HG02884 (cell line): ENCODE results near the gene OR10V1.
A peak's percentile ranks its signal among the peaks of the same experiment; 100 is the strongest.

Source experiments
- ATAC-seq: cut with Tn5 transposase; IDR thresholded peaks from one replicate; pipeline ENCODE4 v1.9.1; 2021; ENCODE audit warnings: mild to moderate bottlenecking, moderate library complexity; ENCODE audit not compliant: unreplicated experiment

OR10V1 gene, protein sequence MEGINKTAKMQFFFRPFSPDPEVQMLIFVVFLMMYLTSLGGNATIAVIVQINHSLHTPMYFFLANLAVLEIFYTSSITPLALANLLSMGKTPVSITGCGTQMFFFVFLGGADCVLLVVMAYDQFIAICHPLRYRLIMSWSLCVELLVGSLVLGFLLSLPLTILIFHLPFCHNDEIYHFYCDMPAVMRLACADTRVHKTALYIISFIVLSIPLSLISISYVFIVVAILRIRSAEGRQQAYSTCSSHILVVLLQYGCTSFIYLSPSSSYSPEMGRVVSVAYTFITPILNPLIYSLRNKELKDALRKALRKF

DNA sequence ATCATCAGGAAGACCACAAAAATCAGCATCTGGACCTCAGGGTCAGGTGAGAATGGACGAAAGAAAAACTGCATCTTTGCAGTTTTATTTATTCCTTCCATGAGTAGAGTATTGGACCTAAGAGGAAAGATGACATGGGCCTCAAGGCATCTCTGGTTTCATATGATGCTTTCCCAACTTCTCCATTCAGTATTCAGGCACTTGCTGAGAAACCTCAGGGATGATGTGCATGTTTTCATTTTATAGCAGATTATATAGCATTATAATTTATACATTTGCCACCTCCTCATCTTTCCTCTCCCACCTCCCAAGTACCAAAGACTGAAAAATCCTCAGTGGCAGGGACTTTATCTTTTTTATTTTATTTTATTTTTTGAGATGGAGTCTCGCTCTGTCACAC, at the start of gene OR10V1:
TSS of gene OR10V1 (minus strand) at position 101 of the 400 bp plus-strand sequence. CDS start at position 101, 0 bp downstream.
- ATAC-seq, result no peak

DNA sequence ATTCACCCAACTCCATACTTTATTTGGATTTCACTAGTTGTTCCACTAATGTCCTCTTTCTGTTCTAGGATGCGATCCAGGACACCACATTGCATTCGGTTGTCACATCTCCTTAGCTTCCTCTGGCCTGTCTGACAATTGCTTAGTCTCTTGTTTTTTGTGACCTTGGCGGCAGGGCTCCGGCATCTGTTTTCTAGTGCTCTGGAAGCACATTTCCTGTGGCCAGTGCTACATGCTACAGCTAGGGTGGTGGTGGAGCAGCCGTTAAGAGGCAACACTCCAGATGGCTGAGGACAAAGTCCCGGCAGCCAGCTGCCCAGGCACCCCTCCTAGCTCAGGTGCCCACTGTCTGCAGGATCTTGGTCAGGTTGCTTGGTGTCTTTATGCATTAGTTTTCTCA, 48.3 kb upstream of the OR10V1 start:
- ATAC-seq, result no peak

DNA sequence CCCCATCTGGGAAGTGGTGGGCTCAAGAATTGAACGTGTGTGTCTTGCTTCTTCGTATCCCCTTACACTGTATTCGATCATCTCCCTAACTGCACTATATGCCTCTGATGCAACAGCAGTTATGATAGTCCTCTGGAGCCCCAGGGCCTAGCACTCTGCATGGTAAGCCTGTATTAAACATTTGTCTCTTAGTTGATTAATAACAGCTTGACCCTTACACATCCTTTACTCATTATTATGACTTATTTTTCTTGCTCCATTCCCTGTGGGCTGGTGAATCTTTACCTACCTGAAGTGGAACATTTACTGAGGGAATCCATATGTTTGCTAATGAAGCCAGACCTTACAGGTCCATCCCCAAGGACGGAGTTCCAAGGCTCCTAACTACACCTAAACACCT, 47.1 kb upstream of the OR10V1 start:
- no peak for ATAC-seq

DNA sequence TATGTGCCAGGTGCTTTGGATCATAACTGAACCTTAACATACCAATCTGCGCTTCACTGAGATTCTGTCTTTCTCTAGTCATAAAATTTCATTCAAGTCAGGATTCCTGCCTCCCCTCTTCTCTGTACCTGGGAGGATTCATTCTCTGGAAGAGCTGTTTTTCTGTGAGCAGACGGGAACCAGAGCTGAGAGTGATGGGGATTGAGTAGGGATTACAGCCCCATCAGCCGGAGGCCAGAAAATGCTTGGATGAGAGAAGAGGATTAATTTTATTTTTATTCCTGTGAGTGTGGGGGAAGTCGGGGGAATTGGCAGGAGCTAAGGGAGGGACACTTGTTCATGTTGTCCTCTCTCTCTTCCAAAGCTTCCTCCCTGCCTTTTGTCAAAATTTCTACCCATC, 46.3 kb upstream of the OR10V1 start:
- ATAC-seq, result no peak

DNA sequence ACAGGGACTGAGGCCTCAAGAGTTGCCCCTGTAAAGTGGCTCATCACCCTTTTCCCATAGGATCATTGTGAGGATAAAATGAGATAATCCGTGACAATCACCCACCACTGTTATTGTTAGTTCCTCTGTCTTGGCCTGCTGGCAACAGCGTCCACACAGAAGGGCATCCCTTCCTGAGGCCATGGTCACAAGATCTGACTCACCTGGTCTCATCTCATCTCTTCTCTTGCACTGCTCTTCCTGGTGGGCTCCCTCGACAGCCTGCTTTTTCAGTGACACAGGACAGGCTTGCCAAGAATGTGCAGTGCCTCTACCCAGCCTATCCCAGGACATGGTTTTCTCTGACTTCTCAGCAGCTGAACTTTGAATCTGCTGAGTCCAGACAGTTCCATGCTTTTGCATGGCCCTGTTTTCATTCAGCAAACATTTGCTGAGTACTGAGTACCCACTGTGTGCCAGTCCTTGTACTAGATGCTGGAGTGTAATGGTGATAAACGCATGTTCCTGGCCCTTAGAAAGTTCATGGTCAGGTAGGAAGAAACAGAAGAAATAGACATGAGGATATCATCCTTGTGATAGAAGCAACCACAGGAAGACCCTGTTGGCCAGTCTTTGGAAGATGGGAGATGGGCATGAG, 44.9 kb upstream of the OR10V1 start:
- ATAC-seq, result no peak

DNA sequence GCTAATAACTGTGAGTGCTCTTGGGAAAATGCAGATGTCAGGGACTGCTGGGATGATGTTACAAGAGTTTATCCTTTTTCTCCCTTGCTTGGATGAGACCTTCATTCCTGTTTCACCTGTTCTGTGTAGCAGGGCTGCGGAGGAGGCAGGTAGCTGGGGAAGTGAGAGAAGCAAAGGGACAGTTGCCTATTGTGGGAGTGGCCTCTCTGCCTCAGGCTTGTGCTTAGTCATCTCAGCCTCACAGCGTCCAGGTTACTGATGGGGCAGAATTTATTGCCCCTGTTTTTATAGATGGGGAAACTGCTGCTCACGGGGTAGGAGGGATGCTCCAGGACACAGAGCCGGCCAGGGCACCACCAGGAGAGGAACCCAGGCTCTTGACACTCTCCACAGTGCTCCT, 43.2 kb upstream of the OR10V1 start:
- ATAC-seq, result peak; percentile 46

DNA sequence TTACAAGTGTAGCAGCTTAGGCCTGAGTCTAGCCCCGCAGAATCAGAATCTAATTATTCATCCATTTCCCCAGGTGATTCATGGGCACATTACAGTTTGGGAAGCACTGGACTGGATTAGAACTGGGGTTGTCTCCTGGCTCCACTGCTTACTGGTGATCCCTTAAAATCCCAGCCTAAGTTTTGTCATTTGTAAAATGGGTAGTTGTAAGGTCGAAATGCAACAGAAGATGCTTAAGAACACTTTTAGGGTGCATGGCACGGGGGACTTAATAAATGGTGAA, 42.9 kb upstream of the OR10V1 start:
- no peak for ATAC-seq

DNA sequence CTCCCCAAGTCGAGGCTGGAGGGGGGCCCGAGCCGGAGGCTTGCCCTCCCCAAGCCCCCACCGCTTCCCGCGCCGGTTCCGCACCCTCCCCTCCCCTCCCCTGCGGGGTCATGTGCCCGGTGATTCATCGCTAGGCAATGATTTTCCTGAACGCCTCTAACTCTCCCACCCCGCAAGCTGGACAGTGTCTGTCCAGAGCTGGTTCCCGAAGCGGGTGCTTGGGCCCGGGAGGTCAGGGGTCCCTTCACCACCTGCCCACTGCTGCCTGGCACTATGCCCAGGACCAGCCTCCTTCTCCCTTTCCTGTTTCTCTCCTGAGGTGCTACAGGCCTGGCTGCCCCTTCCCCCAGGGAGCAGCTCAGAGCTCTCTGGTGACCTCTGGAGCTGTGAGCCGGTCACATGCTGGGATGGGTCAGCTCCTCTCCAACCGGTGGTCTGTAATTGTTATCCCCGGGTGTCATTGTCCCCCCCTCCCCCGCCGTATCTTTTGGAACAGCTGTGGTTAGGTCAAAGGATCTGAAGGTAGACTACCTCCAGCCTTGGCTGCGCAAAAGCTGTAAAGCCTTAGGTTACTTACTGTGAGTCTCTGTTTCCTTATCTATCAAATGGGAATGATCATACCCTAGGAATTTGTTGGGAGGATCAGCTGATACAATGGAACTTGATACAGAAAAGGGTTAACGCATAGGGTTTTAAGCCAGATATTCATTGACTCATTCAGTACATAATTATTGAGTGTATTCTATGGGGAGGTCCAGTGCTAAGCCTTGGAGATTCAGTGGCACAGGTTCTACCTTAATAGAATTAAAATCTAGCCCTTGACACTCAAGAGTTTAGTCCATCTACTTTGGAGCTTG, 42.3 kb upstream of the OR10V1 start:
- ATAC-seq, result peak; percentile 17

DNA sequence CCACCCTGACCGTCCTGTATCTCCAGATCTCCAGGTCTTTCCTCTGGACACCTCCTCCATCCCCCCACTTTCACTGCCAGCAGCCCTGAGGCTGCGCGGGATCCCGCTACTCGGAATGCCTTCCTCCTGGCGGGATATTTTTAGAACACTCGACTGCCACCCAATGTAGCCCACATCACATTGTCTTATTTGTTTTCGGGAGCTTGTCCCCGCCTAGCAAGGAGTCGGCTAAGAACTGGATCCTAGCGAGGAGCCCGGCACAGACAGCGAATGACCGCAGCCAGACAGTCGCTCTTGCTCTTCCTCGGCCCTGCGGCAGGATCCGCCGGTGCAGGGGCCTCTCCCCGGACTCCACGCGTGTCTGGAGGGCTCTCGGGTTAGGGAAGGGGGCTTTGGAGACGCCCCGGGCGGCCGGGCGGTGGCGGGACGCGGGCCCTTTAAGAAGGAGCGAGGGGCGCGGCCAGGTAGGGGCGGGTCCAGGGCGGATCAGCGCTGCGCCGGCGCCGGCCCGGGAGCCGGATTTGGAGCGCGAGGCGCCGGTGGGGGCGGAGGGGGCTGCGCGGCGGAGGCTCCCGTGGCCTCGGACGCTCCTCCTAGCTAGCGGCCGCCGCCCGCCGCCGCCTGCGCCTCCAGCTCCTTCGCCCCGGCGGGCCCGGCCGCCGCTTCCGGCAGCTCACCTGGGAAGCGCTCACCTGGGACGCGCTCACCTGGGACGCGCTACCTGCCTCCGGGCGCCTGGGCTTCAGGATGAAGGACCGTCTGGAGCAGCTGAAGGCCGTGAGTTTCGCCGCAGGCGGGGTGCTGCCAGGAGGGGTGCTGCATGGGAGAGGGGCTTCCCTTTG, 41.4 kb upstream of the OR10V1 start, which contains the start of gene STX3:
TSS of gene STX3 (plus strand) at position 518 of the 842 bp plus-strand sequence. CDS start at position 748, 230 bp downstream.
- peak; percentile 73 for ATAC-seq

DNA sequence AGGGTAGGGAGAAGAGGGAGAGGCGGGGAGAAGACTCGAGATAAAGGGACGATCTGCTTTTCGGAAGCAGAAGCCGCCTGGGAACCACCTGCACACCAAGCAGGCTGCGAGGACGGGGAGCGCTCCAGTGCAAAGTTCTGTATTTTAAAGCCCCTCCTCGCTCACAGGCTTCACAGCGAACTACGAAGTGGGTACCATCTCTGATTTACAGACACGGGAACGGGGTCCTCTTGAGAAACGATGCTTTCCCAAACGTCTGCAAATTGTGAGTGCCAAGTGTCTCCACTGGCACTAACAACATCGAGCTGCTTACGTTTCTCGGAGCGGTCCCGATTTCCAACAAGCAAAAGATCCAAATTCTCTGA, 40.8 kb upstream of the OR10V1 start:
- ATAC-seq, result no peak

DNA sequence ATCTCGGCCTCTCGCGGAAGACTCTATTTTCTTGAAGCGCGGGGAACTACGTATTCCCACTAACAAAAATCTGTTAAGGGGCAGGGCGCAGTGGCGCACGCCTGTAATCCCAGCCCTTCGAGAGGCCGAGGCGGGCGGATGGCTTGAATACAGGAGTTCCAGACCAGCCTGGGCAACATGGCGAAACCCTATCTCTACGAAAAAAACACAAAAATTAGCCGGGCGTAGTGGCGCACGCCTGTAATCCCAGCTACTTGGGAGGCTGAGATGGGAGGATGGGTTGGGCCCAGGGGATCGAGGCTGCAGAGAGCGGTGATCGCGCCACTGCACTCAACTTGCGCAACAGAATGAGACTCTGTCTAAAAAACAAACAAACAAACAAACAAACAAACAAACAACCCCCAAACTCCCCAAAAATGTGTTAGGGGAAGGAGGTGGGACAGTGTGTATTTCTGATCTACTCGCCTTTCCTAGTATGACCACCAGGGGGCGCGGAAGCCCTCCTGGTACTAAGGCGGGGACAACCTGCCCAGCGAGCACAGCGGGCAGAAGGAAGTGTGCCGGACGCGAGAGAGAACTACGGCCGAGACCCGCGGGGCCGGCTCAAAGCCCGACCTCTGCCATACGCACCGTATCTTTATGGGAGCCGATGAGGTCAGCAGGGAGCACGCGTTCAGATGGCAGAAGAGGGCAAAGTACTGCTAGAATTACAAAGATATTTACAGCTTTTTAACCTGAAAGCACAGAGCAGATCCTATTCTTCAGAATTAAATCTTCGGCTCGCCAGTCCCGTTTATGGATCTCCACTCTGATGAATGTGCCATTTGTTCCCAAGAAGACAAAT, 40.2 kb upstream of the OR10V1 start:
- ATAC-seq, result peak; percentile 53

DNA sequence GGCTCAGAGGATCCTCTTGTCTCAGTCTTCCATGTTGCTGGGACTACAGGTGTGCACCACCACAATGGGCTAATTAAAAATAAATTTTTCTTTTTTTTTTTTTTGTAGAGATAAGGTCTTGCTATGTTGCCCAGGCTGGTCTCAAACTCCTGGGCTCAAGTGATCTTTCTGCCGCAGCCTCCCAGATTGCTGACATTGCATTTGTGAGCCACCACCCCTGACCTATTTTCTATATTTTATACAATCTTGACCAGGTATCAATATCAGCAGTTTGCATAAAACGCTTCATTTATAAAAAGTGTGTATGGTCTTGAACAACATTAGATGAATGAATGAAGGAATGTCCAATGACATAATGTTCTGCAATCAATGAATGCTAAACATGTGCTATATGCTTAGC, 32.5 kb upstream of the OR10V1 start:
- no peak for ATAC-seq

DNA sequence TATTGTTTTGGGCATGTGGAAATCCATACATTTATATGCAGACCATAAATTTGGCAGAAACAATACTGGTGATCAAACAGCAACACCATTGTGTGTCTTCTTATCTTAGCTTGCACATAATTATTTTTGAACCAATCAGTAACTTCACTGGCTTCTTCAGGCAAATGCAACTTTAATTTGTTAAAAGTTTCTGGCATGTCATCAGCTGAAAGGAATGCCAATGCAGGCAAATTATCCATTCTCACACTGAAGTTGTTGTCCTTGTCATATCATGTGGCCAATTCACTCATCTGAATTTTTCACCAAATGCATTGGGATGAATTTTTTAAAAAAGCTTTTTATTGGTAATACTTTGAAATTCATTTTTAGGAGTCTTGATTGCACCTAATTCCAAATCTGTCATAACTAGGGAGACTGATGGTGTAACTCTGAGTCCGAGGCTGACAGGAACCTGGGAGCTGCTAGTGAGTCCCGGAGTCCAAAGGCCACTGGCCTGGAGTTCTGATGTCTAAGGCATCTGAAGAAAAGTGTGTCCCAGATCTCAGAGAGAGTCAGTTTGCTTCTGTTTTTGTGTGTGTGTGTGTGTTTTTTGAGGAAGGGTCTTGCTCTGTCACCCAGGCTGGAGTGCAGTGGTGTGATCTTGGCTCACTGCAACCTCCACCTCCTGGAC, 17.4 kb upstream of the OR10V1 start:
- ATAC-seq, result no peak

DNA sequence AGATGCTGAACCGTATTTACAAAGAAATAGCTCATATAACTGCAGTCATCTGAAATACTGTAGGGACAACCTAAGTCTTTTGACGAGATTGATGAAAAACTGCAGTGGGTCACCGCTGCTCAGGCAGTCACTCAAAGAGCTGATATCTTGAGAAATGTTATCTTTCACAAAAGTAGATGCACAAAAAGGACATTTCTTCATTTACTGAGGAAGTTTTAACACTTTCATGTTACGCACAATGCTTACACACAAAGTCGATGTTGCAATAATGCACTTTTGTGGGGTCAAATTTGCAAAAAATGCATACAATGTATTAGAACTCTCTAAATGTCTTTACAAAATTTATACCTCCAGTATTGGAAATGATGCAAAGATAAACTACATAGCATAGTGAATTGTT, 16.2 kb upstream of the OR10V1 start:
- ATAC-seq, result no peak

DNA sequence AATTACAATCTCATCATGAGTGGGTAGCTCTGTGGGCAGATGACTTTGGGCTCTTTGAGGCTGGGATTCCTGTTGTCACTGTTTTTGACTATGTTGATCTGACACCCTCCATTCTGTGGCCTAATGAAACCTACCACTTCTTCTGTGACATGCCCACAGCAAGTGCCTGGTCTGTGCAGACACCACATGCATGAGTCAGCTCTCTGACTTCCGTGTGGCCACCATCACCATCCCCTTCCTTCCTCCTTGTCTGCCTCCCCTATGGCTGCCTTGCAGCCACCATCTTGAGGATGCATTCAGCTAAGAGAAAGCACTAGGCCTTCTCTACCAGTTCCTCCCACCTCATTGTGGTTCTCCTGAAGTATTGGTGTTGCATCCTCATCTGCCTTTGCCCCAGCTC, 15.3 kb upstream of the OR10V1 start:
- ATAC-seq, result no peak

DNA sequence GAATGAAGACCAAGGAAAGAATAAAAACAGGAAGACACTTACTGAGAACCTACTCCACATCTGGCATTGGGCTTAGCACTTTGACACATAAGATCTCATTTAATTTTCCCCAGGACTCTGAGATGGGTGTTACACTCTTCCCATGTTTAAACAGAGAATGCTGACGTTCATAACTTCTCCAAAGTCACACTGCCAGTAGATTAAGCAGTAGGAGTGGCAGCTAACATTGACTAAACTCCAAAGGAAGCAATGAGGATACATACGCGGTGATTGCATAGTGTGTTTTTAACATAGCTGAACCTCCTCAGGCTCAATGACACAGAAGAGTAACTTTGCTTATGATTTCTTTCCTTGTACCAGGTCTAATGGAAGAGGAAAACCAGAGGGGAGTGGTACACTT, 14.5 kb upstream of the OR10V1 start:
- no peak for ATAC-seq

DNA sequence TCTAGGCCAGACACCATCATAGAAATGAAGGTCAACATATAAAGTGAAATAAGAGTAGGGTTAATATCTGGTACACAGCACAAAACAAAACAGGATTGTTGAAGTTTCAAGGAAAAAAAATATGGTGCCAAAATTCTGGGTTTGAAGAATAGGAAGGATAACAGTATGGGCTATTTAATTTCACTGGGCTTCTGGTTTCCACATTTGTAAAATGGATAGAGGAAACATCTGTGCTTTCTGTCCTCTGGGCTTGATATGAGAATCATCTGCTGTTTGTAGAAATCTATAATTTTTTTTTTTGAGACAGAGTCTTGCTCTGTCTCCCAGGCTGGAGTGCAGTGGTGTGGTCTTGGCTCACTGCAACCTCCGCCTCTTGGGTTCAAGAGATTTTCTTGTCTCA, 13.8 kb upstream of the OR10V1 start:
- no peak for ATAC-seq

DNA sequence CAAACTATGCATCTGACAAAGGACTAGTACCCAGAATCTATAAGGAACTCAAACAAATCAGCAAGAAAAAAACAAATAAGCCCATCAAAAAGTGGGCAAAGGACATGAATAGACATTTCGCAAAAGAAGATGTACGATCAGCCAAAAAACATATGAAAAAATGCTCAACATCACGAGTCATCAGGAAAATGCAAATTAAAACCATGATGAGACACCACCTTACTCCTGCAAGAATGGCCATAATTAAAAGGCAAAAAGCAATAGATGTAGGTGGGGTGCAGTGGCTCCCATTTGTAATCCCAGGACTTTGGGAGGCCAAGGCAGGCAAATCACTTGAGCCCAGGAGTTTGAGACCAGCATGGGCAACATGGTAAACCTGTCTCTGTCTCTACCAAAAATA, 10.4 kb upstream of the OR10V1 start:
- no peak for ATAC-seq

DNA sequence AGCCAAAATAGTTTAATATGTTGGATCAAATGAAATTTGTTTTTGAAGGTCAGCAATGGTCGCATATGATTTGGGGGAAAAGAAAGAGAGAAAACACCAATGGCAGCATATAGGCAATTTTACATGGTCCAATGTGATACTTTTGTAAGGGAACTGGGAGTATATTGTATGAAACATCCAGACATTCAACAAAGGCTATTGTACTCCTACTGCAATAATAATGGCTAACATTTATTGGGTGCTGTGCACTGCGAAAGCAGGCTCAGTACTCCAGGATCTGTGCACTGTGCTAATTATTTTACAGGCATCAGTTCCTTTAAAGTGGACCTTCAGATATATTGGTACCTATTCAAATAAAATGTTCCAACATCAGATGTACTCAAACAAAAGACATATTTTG, 5.9 kb upstream of the OR10V1 start:
- ATAC-seq, result no peak

DNA sequence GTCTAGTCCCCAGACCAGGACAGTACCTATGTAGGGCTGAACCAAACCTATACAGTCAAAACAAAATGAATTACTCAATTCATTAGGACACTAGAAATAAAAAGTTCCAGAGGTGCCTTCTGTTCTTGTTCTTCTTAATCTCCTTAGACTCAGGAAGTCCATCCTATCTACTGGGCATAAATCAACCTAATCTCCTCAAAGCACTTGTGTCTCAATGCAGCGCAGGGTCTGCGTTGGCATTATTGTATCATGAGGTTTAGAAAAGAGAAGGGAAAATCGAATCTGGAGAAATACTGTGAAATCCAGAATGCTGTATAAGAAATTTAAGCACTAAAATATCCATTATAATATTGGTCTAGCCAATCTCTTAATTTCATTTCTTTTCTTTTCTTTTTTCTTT, 2.4 kb upstream of the OR10V1 start:
- ATAC-seq, result no peak
